NCI-H1930 (cell line): ENCODE data around the gene CDH4.
"Not testable (repeated sequence)": the region's sequence is repeated elsewhere in the genome, so short reads cannot be mapped to it uniquely, and the experiment has no call there.

Experiments used
- DNase-seq, 2 experiments: peaks; one replicate each; lab custom pipeline; 2025; lab: John Stamatoyannopoulos, UW

CDH4 gene

GRCh38 chr20:61942526-61942925 is 690.5 kb downstream of the CDH4 start:
- no peak for DNase-seq

GRCh38 chr20:61944967-61945366 is 692.9 kb downstream of the CDH4 start:
- DNase-seq, result not testable (repeated sequence)

GRCh38 chr20:61945495-61945894 is 693.4 kb downstream of the CDH4 start:
- DNase-seq, result not testable (repeated sequence)

- not testable (repeated sequence) for DNase-seq
Observed at GRCh38 chr20:61948056-61948455, 696.0 kb downstream of the CDH4 start.

- DNase-seq, result no peak
Observed at GRCh38 chr20:61948586-61949362, 696.7 kb downstream of the CDH4 start.

- no peak for DNase-seq
Observed at GRCh38 chr20:61949363-61949713, 697.3 kb downstream of the CDH4 start.

- no peak for DNase-seq
Observed at GRCh38 chr20:61949714-61950640, 697.9 kb downstream of the CDH4 start.

GRCh38 chr20:61950641-61951071 is 698.6 kb downstream of the CDH4 start:
- no peak for DNase-seq

- no peak for DNase-seq
Observed at GRCh38 chr20:61951695-61952533, 699.9 kb downstream of the CDH4 start.

- DNase-seq, result no peak
Observed at GRCh38 chr20:61953037-61954021, 701.3 kb downstream of the CDH4 start.

GRCh38 chr20:61954276-61955021 is 702.4 kb downstream of the CDH4 start:
- DNase-seq, result peak in 1 of 2 experiments; percentile 8

GRCh38 chr20:61955668-61956395 is 703.8 kb downstream of the CDH4 start:
- no peak for DNase-seq

GRCh38 chr20:61956396-61957342 is 704.6 kb downstream of the CDH4 start:
- no peak for DNase-seq

GRCh38 chr20:61957961-61958715 is 706.1 kb downstream of the CDH4 start:
- no peak for DNase-seq

- no peak for DNase-seq
Observed at GRCh38 chr20:61958773-61959700, 707.0 kb downstream of the CDH4 start.

- DNase-seq, result no peak
Observed at GRCh38 chr20:61960836-61961235, 708.8 kb downstream of the CDH4 start.
